K562 (cell line): ENCODE measurements around the gene PYGM. TPM values are rescaled to one million over a fixed set of nuclear protein-coding genes. Genes with fewer than 3 reads are reported as not detected.
A peak's percentile ranks its signal among the peaks of the same experiment; 100 is the strongest.

Source experiments
- BDP1 ChIP-seq: IDR thresholded peaks from 3 replicates; pipeline ENCODE4 v1.6.1; 2011; ENCODE audit not compliant: insufficient read length, insufficient read depth
- CREM ChIP-seq: IDR thresholded peaks from 2 replicates; pipeline ENCODE4 v1.6.1; 2014; ENCODE audit warnings: antibody characterized with exemption, low read depth
- ETV5 ChIP-seq: sonication (generic); formaldehyde crosslinking; IDR thresholded peaks from 2 replicates; pipeline ENCODE4 v1.4.0; 2020; ENCODE audit warnings: low read depth, mild to moderate bottlenecking, missing genetic modification reagents
- HDAC1 ChIP-seq, 2 experiments: fragments of 450-650 bp; IDR thresholded peaks; 2 replicates each; pipeline ENCODE4 v1.6.1; 2016 to 2017; ENCODE audit warnings: inconsistent platforms in 1 of 2, mild to moderate bottlenecking in 1 of 2, moderate library complexity in 1 of 2
- HDAC2 ChIP-seq: fragments of 450-650 bp; IDR thresholded peaks from 2 replicates; pipeline ENCODE4 v1.6.1; 2016; ENCODE audit warnings: mild to moderate bottlenecking
- HLTF ChIP-seq: fragments of 450-650 bp; IDR thresholded peaks from 2 replicates; pipeline ENCODE4 v1.6.1; 2016
- KLF13 ChIP-seq: fragments of 450-650 bp; IDR thresholded peaks from 2 replicates; pipeline ENCODE4 v1.6.1; 2016; ENCODE audit warnings: missing genetic modification characterization, low read depth, mild to moderate bottlenecking, missing compliant biosample characterization, moderate library complexity, borderline replicate concordance
- POLR2G ChIP-seq: fragments of 200-400 bp; formaldehyde crosslinking; IDR thresholded peaks from 2 replicates; pipeline ENCODE4 v1.6.1; 2017; ENCODE audit warnings: low read depth, mild to moderate bottlenecking, antibody characterized with exemption, low read length, moderate library complexity
- PPARD ChIP-seq: fragments of 250-450 bp; sonication (Bioruptor Pico); IDR thresholded peaks from 2 replicates; pipeline ENCODE4 v1.8.0; 2022; ENCODE audit warnings: inconsistent platforms, mild to moderate bottlenecking, moderate library complexity
- SMARCA5 ChIP-seq: fragments of 450-650 bp; IDR thresholded peaks from 2 replicates; pipeline ENCODE4 v1.6.1; 2016
- SNAPC5 ChIP-seq: fragments of 250-450 bp; sonication (Bioruptor Pico); IDR thresholded peaks from 2 replicates; pipeline ENCODE4 v1.8.0; 2021; ENCODE audit warnings: moderate library complexity, mild to moderate bottlenecking, inconsistent platforms
- SP2 ChIP-seq: IDR thresholded peaks from 2 replicates; pipeline ENCODE4 v1.6.1; 2011; ENCODE audit warnings: mild to moderate bottlenecking, low read depth, low read length, moderate library complexity; ENCODE audit not compliant: poor library complexity, severe bottlenecking; ENCODE audit errors: extremely low read depth
- THAP12 ChIP-seq: fragments of 250-450 bp; sonication (Bioruptor Pico); IDR thresholded peaks from 2 replicates; pipeline ENCODE4 v1.9.0; 2021; ENCODE audit warnings: mild to moderate bottlenecking, inconsistent platforms
- TSHZ1 ChIP-seq: fragments of 250-450 bp; sonication (Bioruptor Pico); IDR thresholded peaks from 2 replicates; pipeline ENCODE4 v1.4.0; 2020; ENCODE audit warnings: mild to moderate bottlenecking, moderate library complexity
- ZBTB12 ChIP-seq: fragments of 250-450 bp; sonication (Bioruptor Pico); IDR thresholded peaks from 2 replicates; pipeline ENCODE4 v1.4.0; 2020
- polyA plus RNA-seq, 8 experiments: library from polyadenylated mRNA; depleted of rRNA in 4 of 8; stranded (reverse) in 5 of 8; unstranded in 3 of 8; fragments of >200 nt; fragmentation: Nextera tagmentation in 2 of 8; fragmentation: Illumina TruSeq in 1 of 8; extraction: Ambion mirVana in 2 of 8; extraction: Trizol in 1 of 8; gene quantifications; 2 replicates each; pipeline versions ENCODE4 v1.2.1 to v1.2.3, GENCODE V29; 2011 to 2014; ENCODE audit warnings: inconsistent platforms in 1 of 8, missing spikeins in 1 of 8
- total RNA-seq, 7 experiments: library from RNA; depleted of rRNA in 6 of 7; stranded (reverse); fragments of >200 nt in 6 of 7; fragmentation: Illumina TruSeq in 2 of 7; extraction: Trizol in 2 of 7; gene quantifications; 2 replicates each; pipeline versions ENCODE4 v1.2.1 to v1.2.3, GENCODE V29; 2011 to 2021; ENCODE audit warnings: low replicate concordance in 1 of 7
- TF ChIP-seq, protein P1 (sequence below), 3 experiments: fragments of 200-800 bp in 1 of 3; fragments of 250-450 bp in 1 of 3; fragments of 450-650 bp in 1 of 3; sonication (Bioruptor Pico) in 1 of 3; sonication (Bioruptor generic) in 1 of 3; formaldehyde crosslinking in 1 of 3; IDR thresholded peaks; 2 replicates each; pipeline versions ENCODE4 v1.6.1 to v1.8.0; 2016 to 2022; ENCODE audit warnings: mild to moderate bottlenecking in 2 of 3, missing genetic modification characterization in 2 of 3, missing compliant biosample characterization in 1 of 3, moderate library complexity in 1 of 3

The PYGM gene
- total and polyA plus RNA-seq, 9 of the 15 experiments (the other 6 are each of a cell fraction or from before 2014, with no cell fraction given): 0.07 to 1.5 (median 0.68) TPM

GRCh38 chr11:64723117-64723906 is 36.5 kb downstream of the PYGM start, which contains the start of gene NRXN2 (continued):
- TF ChIP-seq, protein P1, sequence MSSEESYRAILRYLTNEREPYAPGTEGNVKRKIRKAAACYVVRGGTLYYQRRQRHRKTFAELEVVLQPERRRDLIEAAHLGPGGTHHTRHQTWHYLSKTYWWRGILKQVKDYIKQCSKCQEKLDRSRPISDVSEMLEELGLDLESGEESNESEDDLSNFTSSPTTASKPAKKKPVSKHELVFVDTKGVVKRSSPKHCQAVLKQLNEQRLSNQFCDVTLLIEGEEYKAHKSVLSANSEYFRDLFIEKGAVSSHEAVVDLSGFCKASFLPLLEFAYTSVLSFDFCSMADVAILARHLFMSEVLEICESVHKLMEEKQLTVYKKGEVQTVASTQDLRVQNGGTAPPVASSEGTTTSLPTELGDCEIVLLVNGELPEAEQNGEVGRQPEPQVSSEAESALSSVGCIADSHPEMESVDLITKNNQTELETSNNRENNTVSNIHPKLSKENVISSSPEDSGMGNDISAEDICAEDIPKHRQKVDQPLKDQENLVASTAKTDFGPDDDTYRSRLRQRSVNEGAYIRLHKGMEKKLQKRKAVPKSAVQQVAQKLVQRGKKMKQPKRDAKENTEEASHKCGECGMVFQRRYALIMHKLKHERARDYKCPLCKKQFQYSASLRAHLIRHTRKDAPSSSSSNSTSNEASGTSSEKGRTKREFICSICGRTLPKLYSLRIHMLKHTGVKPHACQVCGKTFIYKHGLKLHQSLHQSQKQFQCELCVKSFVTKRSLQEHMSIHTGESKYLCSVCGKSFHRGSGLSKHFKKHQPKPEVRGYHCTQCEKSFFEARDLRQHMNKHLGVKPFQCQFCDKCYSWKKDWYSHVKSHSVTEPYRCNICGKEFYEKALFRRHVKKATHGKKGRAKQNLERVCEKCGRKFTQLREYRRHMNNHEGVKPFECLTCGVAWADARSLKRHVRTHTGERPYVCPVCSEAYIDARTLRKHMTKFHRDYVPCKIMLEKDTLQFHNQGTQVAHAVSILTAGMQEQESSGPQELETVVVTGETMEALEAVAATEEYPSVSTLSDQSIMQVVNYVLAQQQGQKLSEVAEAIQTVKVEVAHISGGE (CRISPR knock-in tag; IDR thresholded peaks at IDR 0.05): no peak
- TF ChIP-seq HDAC1 (IDR thresholded peaks at IDR 0.05) (peak in 1 of 2 experiments; percentile 48; a peak in 2 of 4 replicates), CREM (peak; percentile 64), POLR2G (0 out of 2 replicates have a peak, but pooled peaks have one; percentile 37), SP2 (peak; percentile 80), SMARCA5 (peak; percentile 37; the same call in 1 of the 2 replicates), HDAC2 (peak; percentile 65; the same call in 1 of the 2 replicates), ZBTB12 (CRISPR knock-in tag) (no peak), THAP12 (CRISPR knock-in tag) (no peak), HLTF (0 out of 2 replicates have a peak, but pooled peaks have one; percentile 48), PPARD (CRISPR knock-in tag) (no peak), KLF13 (tag) (no peak), BDP1 (no peak), SNAPC5 (CRISPR knock-in tag) (no peak), TSHZ1 (CRISPR knock-in tag) (no peak), ETV5 (CRISPR knock-in tag) (no peak)
